HepG2 (cell line): Measurements from ENCODE around the gene ZXDC. TPM values are rescaled to one million over a fixed set of nuclear protein-coding genes. Genes with fewer than 3 reads are reported as not detected.

ENCODE experiments used
- AGO2 ChIP-seq: fragments of 200-400 bp; formaldehyde crosslinking; optimal IDR thresholded peaks from 2 replicates; pipeline ENCODE3; 2017; ENCODE audit warnings: mild to moderate bottlenecking, low read depth, low read length, moderate library complexity
- ARNT2 ChIP-seq: sonication (generic); formaldehyde crosslinking; IDR thresholded peaks from 2 replicates; pipeline ENCODE4 v1.8.0; 2022; ENCODE audit warnings: mild to moderate bottlenecking, low read depth, missing genetic modification reagents, moderate library complexity
- GTF2F1 ChIP-seq: fragments of 150-350 bp; IDR thresholded peaks from 2 replicates; pipeline ENCODE4 v1.6.1; 2014; ENCODE audit warnings: low read length
- KDM5B ChIP-seq: sonication (generic); formaldehyde crosslinking; IDR thresholded peaks from 2 replicates; pipeline ENCODE4 v1.4.0; 2020; ENCODE audit warnings: missing genetic modification reagents, mild to moderate bottlenecking, borderline replicate concordance
- KLF15 ChIP-seq: sonication (generic); formaldehyde crosslinking; IDR thresholded peaks from 2 replicates; pipeline ENCODE4 v1.8.1; 2023; ENCODE audit warnings: borderline replicate concordance, mild to moderate bottlenecking, inconsistent platforms, missing genetic modification reagents, mixed read lengths
- KLF16 ChIP-seq, 2 experiments: sonication (generic) in 1 of 2; formaldehyde crosslinking in 1 of 2; IDR thresholded peaks; 2 replicates each; pipeline versions ENCODE4 v1.6.1 to v1.8.0; 2016 to 2023; ENCODE audit warnings: missing genetic modification reagents in 2 of 2, missing compliant biosample characterization in 1 of 2
- MAFG ChIP-seq: sonication (generic); formaldehyde crosslinking; IDR thresholded peaks from 2 replicates; pipeline ENCODE4 v1.5.1; 2020; ENCODE audit warnings: mild to moderate bottlenecking, missing genetic modification reagents
- PRMT3 ChIP-seq: sonication (generic); formaldehyde crosslinking; IDR thresholded peaks from 2 replicates; pipeline ENCODE4 v1.8.1; 2022; ENCODE audit warnings: low read depth, mild to moderate bottlenecking, moderate library complexity, missing genetic modification reagents, borderline replicate concordance
- RARG ChIP-seq: sonication (generic); formaldehyde crosslinking; IDR thresholded peaks from 2 replicates; pipeline ENCODE4 v1.4.0; 2020; ENCODE audit warnings: low read depth, mild to moderate bottlenecking, missing genetic modification reagents
- RFX1 ChIP-seq: fragments of 450-650 bp; IDR thresholded peaks from 2 replicates; pipeline ENCODE4 v1.6.1; 2017
- SAP130 ChIP-seq: IDR thresholded peaks from 2 replicates; pipeline ENCODE4 v1.6.1; 2016; ENCODE audit warnings: low read depth
- STAG1 ChIP-seq: sonication (generic); formaldehyde crosslinking; IDR thresholded peaks from 2 replicates; pipeline ENCODE4 v1.4.0; 2020; ENCODE audit warnings: missing genetic modification reagents
- TBX2 ChIP-seq: sonication (generic); formaldehyde crosslinking; IDR thresholded peaks from 2 replicates; pipeline ENCODE4 v1.5.0; 2020; ENCODE audit warnings: missing genetic modification reagents, mild to moderate bottlenecking, borderline replicate concordance
- ZNF160 ChIP-seq: sonication (generic); formaldehyde crosslinking; IDR thresholded peaks from 2 replicates; pipeline ENCODE4 v1.8.0; 2022; ENCODE audit warnings: mild to moderate bottlenecking, inconsistent platforms, missing genetic modification reagents
- ZNF530 ChIP-seq: sonication (generic); formaldehyde crosslinking; IDR thresholded peaks from 2 replicates; pipeline ENCODE4 v1.5.0; 2020; ENCODE audit warnings: low read depth, mild to moderate bottlenecking, missing genetic modification reagents
- ZNF747 ChIP-seq: sonication (generic); formaldehyde crosslinking; IDR thresholded peaks from 2 replicates; pipeline ENCODE4 v1.8.1; 2023; ENCODE audit warnings: missing genetic modification reagents, mild to moderate bottlenecking, borderline replicate concordance
- polyA plus RNA-seq, 8 experiments: library from polyadenylated mRNA; depleted of rRNA in 3 of 8; stranded (reverse) in 7 of 8; unstranded in 1 of 8; fragments of >200 nt; fragmentation: Illumina TruSeq in 4 of 8; extraction: Trizol in 4 of 8; gene quantifications; 2 replicates each; pipeline versions ENCODE4 v1.2.1 to v1.2.3, GENCODE V29; 2011 to 2016; ENCODE audit warnings: low read depth in 4 of 8, missing spikeins in 1 of 8, mixed read lengths in 1 of 8; ENCODE audit not compliant: insufficient read depth in 1 of 8
- total RNA-seq, 5 experiments: library from RNA; depleted of rRNA; stranded (reverse); fragments of >200 nt; fragmentation: Illumina TruSeq; extraction: Trizol; gene quantifications; 2 replicates each; pipeline ENCODE4 v1.2.3, GENCODE V29; 2016; ENCODE audit warnings: low read depth in 1 of 5
- TF ChIP-seq, protein P1 (sequence below): sonication (generic); formaldehyde crosslinking; IDR thresholded peaks from 2 replicates; pipeline ENCODE4 v1.4.0; 2020; ENCODE audit warnings: missing genetic modification reagents
- TF ChIP-seq, protein P2 (sequence below): sonication (generic); formaldehyde crosslinking; IDR thresholded peaks from 2 replicates; pipeline ENCODE4 v1.5.0; 2020; ENCODE audit warnings: mild to moderate bottlenecking, missing genetic modification reagents, borderline replicate concordance
- TF ChIP-seq, protein P3 (sequence below): sonication (generic); formaldehyde crosslinking; IDR thresholded peaks from 2 replicates; pipeline ENCODE4 v1.4.0; 2020; ENCODE audit warnings: mild to moderate bottlenecking, missing genetic modification reagents

The ZXDC gene
- total and polyA plus RNA-seq, 2 of the 13 experiments (the other 11 are each of a cell fraction or from before 2014, with no cell fraction given) = 17.6 to 21.2 TPM

DNA sequence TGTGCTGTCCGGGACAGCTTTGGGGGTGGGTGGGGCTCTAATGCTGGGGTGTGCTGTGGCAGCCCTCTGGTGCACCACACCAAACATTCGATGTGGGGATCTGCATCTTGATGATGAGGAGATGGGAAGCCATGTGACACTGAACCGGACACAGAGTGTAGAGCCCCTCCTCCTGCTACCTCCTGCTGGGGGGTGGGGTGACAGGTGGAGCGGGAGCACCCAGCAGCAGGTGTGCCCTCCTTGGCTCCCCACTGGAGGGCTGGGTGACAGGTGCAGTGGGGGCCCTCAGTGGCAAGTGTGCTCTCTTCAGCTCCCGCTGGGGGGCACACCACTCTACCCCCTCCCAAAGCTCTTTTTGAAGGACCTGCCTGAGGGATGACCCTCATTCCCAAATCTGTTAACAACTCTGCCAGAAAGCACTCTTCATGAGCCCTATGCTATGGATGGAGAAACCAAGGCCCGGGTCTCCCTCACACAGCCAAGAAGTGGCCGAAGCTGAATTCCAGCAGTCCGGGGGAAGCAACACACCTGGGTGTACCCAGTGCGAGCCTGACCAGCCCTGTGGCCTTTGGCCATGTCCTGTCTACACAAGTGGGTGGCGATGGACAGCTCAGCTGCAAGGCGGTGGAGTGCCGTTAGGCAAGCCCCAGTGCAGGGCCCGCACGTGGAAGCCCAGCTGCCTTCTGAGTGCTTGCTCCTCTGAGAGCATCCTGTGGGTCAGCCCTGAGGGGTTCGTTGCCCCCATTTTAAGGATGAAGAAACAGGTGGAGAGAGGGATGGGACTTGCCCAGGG lies 42.5 kb upstream of the ZXDC start (continued):
- TF ChIP-seq KDM5B = peak; percentile 15; the same call in 1 of the 2 replicates
- TF ChIP-seq AGO2 = peak; percentile 38
- TF ChIP-seq ZNF747 (CRISPR knock-in tag) = 0 out of 2 replicates have a peak, but pooled peaks have one; percentile 38
- TF ChIP-seq TBX2 (CRISPR knock-in tag) = peak; percentile 32; the same call in 1 of the 2 replicates
- TF ChIP-seq, protein P1, sequence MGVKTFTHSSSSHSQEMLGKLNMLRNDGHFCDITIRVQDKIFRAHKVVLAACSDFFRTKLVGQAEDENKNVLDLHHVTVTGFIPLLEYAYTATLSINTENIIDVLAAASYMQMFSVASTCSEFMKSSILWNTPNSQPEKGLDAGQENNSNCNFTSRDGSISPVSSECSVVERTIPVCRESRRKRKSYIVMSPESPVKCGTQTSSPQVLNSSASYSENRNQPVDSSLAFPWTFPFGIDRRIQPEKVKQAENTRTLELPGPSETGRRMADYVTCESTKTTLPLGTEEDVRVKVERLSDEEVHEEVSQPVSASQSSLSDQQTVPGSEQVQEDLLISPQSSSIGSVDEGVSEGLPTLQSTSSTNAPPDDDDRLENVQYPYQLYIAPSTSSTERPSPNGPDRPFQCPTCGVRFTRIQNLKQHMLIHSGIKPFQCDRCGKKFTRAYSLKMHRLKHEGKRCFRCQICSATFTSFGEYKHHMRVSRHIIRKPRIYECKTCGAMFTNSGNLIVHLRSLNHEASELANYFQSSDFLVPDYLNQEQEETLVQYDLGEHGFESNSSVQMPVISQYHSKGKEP (CRISPR knock-in tag) = no peak
- no peak for TF ChIP-seq MAFG (CRISPR knock-in tag)
- TF ChIP-seq KLF15 = no peak
- TF ChIP-seq SAP130 (CRISPR knock-in tag) = peak; percentile 60
- TF ChIP-seq ARNT2 = no peak
- TF ChIP-seq ZNF530 (CRISPR knock-in tag) = no peak
- no peak for TF ChIP-seq ZNF160 (CRISPR knock-in tag)
- TF ChIP-seq, protein P2, sequence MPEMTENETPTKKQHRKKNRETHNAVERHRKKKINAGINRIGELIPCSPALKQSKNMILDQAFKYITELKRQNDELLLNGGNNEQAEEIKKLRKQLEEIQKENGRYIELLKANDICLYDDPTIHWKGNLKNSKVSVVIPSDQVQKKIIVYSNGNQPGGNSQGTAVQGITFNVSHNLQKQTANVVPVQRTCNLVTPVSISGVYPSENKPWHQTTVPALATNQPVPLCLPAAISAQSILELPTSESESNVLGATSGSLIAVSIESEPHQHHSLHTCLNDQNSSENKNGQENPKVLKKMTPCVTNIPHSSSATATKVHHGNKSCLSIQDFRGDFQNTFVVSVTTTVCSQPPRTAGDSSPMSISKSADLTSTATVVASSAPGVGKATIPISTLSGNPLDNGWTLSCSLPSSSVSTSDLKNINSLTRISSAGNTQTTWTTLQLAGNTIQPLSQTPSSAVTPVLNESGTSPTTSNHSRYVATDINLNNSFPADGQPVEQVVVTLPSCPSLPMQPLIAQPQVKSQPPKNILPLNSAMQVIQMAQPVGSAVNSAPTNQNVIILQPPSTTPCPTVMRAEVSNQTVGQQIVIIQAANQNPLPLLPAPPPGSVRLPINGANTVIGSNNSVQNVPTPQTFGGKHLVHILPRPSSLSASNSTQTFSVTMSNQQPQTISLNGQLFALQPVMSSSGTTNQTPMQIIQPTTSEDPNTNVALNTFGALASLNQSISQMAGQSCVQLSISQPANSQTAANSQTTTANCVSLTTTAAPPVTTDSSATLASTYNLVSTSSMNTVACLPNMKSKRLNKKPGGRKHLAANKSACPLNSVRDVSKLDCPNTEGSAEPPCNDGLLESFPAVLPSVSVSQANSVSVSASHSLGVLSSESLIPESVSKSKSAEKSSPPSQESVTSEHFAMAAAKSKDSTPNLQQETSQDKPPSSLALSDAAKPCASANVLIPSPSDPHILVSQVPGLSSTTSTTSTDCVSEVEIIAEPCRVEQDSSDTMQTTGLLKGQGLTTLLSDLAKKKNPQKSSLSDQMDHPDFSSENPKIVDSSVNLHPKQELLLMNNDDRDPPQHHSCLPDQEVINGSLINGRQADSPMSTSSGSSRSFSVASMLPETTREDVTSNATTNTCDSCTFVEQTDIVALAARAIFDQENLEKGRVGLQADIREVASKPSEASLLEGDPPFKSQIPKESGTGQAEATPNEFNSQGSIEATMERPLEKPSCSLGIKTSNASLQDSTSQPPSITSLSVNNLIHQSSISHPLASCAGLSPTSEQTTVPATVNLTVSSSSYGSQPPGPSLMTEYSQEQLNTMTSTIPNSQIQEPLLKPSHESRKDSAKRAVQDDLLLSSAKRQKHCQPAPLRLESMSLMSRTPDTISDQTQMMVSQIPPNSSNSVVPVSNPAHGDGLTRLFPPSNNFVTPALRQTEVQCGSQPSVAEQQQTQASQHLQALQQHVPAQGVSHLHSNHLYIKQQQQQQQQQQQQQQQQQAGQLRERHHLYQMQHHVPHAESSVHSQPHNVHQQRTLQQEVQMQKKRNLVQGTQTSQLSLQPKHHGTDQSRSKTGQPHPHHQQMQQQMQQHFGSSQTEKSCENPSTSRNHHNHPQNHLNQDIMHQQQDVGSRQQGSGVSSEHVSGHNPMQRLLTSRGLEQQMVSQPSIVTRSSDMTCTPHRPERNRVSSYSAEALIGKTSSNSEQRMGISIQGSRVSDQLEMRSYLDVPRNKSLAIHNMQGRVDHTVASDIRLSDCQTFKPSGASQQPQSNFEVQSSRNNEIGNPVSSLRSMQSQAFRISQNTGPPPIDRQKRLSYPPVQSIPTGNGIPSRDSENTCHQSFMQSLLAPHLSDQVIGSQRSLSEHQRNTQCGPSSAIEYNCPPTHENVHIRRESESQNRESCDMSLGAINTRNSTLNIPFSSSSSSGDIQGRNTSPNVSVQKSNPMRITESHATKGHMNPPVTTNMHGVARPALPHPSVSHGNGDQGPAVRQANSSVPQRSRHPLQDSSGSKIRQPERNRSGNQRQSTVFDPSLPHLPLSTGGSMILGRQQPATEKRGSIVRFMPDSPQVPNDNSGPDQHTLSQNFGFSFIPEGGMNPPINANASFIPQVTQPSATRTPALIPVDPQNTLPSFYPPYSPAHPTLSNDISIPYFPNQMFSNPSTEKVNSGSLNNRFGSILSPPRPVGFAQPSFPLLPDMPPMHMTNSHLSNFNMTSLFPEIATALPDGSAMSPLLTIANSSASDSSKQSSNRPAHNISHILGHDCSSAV = no peak
- TF ChIP-seq, protein P3, sequence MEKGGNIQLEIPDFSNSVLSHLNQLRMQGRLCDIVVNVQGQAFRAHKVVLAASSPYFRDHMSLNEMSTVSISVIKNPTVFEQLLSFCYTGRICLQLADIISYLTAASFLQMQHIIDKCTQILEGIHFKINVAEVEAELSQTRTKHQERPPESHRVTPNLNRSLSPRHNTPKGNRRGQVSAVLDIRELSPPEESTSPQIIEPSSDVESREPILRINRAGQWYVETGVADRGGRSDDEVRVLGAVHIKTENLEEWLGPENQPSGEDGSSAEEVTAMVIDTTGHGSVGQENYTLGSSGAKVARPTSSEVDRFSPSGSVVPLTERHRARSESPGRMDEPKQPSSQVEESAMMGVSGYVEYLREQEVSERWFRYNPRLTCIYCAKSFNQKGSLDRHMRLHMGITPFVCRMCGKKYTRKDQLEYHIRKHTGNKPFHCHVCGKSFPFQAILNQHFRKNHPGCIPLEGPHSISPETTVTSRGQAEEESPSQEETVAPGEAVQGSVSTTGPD (CRISPR knock-in tag) = no peak
- no peak for TF ChIP-seq PRMT3 (CRISPR knock-in tag)
- no peak for TF ChIP-seq RARG (CRISPR knock-in tag)
- TF ChIP-seq RFX1 = no peak
- no peak for TF ChIP-seq KLF16 (CRISPR knock-in tag; IDR thresholded peaks at IDR 0.05)
- TF ChIP-seq STAG1 (CRISPR knock-in tag) = no peak
- TF ChIP-seq GTF2F1 = no peak
